Measurements from ENCODE around the gene PHPT1. TPM values are rescaled to one million over a fixed set of nuclear protein-coding genes. Genes with fewer than 3 reads are reported as not detected.

Gene PHPT1
- total RNA-seq, 1 experiment from 2014 or later: 161 TPM

DNA sequence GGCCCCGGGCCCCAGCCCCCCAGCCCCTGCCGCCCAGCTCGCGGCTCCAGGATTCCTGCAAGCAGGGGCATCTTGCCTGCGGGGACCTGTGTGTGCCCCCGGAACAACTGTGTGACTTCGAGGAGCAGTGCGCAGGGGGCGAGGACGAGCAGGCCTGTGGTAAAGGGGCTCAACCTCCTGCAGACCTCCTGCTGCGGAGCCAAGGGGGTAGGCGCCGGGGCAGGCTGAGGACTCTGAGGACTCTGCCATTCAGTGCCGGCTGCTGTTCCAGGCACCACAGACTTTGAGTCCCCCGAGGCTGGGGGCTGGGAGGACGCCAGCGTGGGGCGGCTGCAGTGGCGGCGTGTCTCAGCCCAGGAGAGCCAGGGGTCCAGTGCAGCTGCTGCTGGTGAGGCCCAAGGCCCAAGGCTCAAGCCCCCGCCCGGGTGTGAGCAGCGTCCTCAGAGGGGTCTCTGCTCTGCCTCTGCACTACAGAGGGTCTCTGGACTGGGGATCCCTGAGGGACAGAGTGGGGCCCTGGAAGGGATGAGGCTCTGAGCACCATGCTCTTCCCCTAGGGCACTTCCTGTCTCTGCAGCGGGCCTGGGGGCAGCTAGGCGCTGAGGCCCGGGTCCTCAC lies 6.4 kb downstream of the PHPT1 start:
- H3K36me3 Mint-ChIP-seq (ENCODE audit: insufficient read depth in 1 of 3, low read depth in 3 of 3): peaks cover 0 to 12% (median 7%) of the 10 kb centered on the region in 3 experiments; a peak in 2 of 7 replicates
- H4K91ac ChIP-seq (ENCODE audit: insufficient read length, low read depth, low read length): no peak overlapping the region
- no peak overlapping the region for H2BK20ac ChIP-seq (ENCODE audit: low read depth, low read length, poor library complexity, severe bottlenecking)
- H2BK15ac ChIP-seq (ENCODE audit: low read depth, low read length): no peak overlapping the region
- no peak overlapping the region for H3K27ac ChIP-seq (ENCODE audit: insufficient read length, low read depth, low read length)
- H3K4ac ChIP-seq (ENCODE audit: low read depth, low read length): no peak overlapping the region
- H3K9me3 ChIP-seq (ENCODE audit: control insufficient read depth, low read depth, low read length): no peaks in the 10 kb centered on the region
- H3K79me2 ChIP-seq (ENCODE audit: insufficient read depth, low read length): no peaks in the 10 kb centered on the region
- no peaks in the 10 kb centered on the region for H3K79me1 ChIP-seq (ENCODE audit: insufficient read depth, low read depth, low read length, poor library complexity, severe bottlenecking)
- TF ChIP-seq CTCF (conservative IDR thresholded peaks at IDR 0.05): no peak
- no peaks in the 10 kb centered on the region for H3K23me2 ChIP-seq (ENCODE audit: insufficient read length, low read depth, low read length, poor library complexity, severe bottlenecking)
- H3K27ac Mint-ChIP-seq: no peak overlapping the region; a peak in 1 of 7 replicates
- H4K20me1 ChIP-seq (ENCODE audit: control insufficient read depth, insufficient read depth, insufficient read length): no peaks in the 10 kb centered on the region
- H2BK5ac ChIP-seq (ENCODE audit: insufficient read length, low read length): no peak overlapping the region
- no peak overlapping the region for H3K23ac ChIP-seq (ENCODE audit: insufficient read length, low read depth, low read length)
- no peak overlapping the region; the same call in 1 of the 2 replicates for H3K14ac ChIP-seq (ENCODE audit: insufficient read depth, low read length)
- no peak overlapping the region for H4K8ac ChIP-seq (replicated peaks; ENCODE audit: insufficient read length, low read depth, low read length)
- no peak overlapping the region for H2AK5ac ChIP-seq (ENCODE audit: insufficient read length, low read length)
- no peak overlapping the region for H4K5ac ChIP-seq (ENCODE audit: insufficient read length, low read depth, low read length)
- no peak for DNase-seq
- H3T11ph ChIP-seq (ENCODE audit: low read length): no peak overlapping the region
- H2BK120ac ChIP-seq (ENCODE audit: low read depth, low read length, poor library complexity, severe bottlenecking): no peak overlapping the region
- H3K9me3 Mint-ChIP-seq: no peaks in the 10 kb centered on the region
- H3K27me3 ChIP-seq (ENCODE audit: insufficient read depth, low read length): no peaks in the 10 kb centered on the region
- no peak overlapping the region for H2BK12ac ChIP-seq (ENCODE audit: insufficient read length, low read depth, low read length)
- no peak overlapping the region for H3K9ac ChIP-seq (ENCODE audit: extremely low read depth, insufficient read length, low read length)
- no peaks in the 10 kb centered on the region; the same call in none of the 2 replicates for H3K27me3 Mint-ChIP-seq (ENCODE audit: low read depth)
- no peaks in the 10 kb centered on the region for H3K4me1 Mint-ChIP-seq
- H3K56ac ChIP-seq (ENCODE audit: insufficient read length, low read depth, low read length): no peak overlapping the region
- no CpG with 5 or more reads among the region's 26 CpGs for WGBS (ENCODE audit: extremely low coverage, insufficient read length, low lambda C conversion rate)
- no peak overlapping the region for H2AFZ ChIP-seq (ENCODE audit: low read length)
- H3K4me3 Mint-ChIP-seq: no peak overlapping the region
- H3K18ac ChIP-seq (ENCODE audit: insufficient read length, low read depth, low read length): no peak overlapping the region
- no peak overlapping the region for H3K4me2 ChIP-seq (ENCODE audit: insufficient read depth, insufficient read length, low read length)
- H3K4me1 ChIP-seq (ENCODE audit: insufficient read depth, low read length): no peaks in the 10 kb centered on the region
